GM12873 (cell line): ENCODE measurements around the gene GRPEL1.

Experiments used
- TF ChIP-seq, protein P1 (sequence below): IDR thresholded peaks from 2 replicates; pipeline ENCODE4 v1.5.1; 2012; ENCODE audit warnings: low read depth, mild to moderate bottlenecking, moderate library complexity, low read length, control low read depth; ENCODE audit not compliant: insufficient read depth; ENCODE audit errors: missing control alignments

GRPEL1 gene

DNA sequence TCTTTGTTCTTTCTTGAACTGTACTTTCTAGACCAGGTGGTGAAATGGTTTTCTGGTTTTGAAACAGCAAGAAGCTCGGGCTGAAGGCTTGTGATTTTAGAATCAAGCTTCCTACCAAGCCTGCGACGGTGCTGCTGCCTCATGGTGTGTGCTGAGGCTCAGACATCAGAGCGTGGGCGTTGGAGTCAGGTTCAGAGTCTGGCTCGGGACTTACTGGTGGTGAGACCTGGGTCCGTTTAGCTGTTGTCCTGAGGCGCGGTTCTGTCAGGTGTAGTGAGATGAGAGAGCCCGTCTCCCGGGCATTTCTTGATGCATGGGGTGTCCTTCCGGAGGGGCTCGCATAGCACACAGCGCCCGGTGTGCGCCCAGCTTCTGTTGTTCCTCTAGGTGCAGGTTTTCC, 44.4 kb downstream of the GRPEL1 start:
- TF ChIP-seq, protein P1, sequence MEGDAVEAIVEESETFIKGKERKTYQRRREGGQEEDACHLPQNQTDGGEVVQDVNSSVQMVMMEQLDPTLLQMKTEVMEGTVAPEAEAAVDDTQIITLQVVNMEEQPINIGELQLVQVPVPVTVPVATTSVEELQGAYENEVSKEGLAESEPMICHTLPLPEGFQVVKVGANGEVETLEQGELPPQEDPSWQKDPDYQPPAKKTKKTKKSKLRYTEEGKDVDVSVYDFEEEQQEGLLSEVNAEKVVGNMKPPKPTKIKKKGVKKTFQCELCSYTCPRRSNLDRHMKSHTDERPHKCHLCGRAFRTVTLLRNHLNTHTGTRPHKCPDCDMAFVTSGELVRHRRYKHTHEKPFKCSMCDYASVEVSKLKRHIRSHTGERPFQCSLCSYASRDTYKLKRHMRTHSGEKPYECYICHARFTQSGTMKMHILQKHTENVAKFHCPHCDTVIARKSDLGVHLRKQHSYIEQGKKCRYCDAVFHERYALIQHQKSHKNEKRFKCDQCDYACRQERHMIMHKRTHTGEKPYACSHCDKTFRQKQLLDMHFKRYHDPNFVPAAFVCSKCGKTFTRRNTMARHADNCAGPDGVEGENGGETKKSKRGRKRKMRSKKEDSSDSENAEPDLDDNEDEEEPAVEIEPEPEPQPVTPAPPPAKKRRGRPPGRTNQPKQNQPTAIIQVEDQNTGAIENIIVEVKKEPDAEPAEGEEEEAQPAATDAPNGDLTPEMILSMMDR, result no peak

DNA sequence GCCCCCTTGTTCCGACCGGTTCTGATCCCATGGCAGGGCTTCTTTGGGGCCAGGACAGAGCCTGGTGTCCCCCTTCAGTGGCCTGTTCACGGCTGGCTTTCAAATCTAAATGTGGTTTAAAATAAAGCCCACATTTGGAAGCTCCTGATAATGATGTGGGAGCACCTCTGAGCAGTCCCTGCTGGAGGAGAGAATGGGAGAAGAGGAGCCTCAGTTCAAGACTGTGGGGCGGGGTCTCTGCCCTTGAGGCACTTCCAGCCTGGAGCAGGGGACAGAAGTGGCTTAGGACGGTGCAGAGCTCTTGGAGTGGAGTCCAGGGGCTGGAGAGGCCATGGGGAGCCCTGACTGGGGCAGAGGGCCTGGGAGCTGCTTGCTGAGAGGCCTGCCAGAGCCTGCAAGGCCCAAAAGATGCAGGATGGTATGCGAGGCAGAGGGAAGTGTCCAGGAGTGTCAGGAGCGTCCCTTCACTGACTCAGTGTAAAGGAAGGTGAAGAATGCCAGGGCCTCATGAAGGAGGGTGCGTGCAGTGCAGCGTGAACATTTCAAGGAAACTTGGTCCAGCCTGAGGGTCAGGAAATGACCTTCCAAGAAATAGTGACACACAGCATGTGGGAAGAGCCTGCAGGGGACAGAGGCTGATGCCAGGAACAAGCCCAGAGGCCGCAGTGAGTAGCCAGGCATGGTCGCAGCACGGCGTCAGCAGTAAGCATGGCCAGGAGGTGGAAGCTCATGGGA, 45.8 kb downstream of the GRPEL1 start:
- TF ChIP-seq, protein P1, result no peak

DNA sequence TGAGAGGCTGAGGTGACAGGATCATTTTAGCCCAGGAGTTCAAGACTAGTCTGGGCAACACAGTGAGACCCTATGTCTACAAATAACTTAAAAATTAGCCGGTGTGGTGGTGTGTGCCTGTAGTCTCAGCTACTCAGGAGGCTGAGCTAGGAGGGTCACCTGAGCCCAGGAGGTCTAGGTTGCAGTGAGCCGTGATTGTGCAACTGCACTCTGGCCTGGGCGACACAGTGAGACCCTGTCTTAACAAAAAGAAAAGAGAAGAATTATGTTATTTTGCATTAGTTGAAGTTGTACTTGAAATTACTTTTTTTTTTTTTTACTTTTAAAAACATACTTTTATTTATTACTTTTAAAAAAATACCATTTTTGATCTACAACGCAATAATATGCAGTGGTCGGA, 46.5 kb downstream of the GRPEL1 start:
- TF ChIP-seq, protein P1, result no peak

DNA sequence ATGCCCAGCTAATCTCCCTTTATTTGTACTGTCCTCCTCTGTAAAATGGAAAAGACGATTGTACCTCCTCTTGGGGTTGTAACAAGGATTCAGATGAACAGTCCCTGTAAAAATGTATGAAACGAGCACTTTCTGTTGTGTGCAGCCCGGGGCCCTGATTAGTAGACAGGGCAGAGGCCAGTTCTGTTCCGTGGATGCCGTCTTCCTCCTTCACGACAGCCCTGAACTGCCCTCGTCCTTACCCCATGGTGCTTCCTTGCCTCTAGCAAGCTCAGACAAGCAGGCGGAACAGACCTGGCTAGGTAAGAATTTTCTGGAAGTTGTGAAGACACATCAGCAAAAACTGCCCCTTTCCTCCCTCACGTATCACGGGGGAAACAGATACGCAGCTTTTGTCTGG, 47.0 kb downstream of the GRPEL1 start:
- TF ChIP-seq, protein P1, result no peak

DNA sequence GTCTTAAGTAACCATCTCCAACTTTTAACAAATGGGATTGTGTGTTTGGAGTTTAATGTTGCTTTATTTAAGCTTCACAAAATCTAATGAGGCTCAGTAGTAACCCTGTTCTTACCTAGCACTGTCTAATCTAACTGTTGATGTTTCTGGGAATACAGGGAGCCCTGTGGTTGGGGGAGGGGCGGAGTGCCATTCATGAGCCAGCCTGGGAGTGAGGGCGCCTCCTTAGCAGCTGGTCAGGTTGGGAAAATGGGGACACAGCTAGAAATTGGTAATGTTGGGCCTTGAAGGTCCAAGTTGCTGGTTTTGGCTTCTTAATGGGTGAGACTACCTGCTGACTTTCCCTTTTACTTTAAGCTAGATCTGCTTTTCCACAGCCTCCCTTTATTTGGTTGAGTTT, 47.6 kb downstream of the GRPEL1 start:
- TF ChIP-seq, protein P1, result no peak

DNA sequence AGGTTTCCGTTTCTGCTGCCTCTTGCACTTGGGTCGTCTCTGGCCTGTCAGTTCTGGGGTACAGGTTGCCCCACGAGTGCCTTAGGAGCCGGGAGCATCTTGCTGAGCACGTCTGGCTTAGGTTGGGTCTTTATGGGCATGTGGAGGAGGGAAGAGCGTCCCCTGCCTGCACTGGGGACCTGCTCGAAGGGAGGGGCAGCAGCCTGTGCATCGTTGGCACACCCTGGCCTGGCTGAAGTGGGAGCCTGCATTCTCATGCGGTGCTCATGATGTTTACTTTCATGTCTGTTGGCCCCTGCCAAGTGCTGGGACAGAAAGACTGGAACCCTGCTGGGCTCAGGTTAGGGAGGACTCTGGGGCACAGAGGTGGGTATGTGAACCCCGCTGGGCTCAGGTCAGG, 48.5 kb downstream of the GRPEL1 start:
- TF ChIP-seq, protein P1, result no peak

DNA sequence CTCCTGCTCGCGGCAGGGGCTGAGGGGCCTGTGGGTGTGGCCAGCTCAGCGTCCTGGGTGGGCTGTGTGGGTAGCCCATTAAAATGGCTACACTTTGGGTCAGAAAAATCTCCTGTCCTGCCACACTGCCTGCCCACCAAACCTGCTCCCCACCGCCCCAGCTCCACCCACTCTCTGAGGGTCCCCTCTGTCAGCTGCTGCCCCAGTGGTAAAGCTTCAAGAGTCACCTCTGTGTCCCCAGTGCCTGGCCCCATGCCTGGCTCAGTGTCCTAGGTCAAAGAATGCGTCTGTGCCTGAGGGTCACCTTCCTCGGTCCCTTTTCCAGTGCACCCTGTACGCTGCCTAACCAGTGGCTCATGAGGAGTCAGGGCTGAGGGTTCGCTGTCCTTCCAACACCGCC, 49.6 kb downstream of the GRPEL1 start:
- TF ChIP-seq, protein P1, result no peak
